Sciatic nerve (tissue), 2 donors: Measurements from ENCODE around the gene AKAP9. TPM values are rescaled to one million over a fixed set of nuclear protein-coding genes. Genes with fewer than 3 reads are reported as not detected.

Experiments used
- ATAC-seq: fragments of 200-7000 bp; cut with Tn5 transposase; one replicate; pipeline ENCODE4 v1.9.1; 2020; ENCODE audit warnings: mild to moderate bottlenecking, moderate library complexity
- DNase-seq: peaks from one replicate; pipeline ENCODE4 v3.0.0-alpha.2; 2020; ENCODE audit warnings: low spot score
- intact Hi-C: fragments of 100-400 bp; cut with DNase I; formaldehyde crosslinking; loops from one replicate; pipeline ENCODE4 v1.14.2; 2022
- total RNA-seq: library from RNA; stranded (reverse); fragmentation: NEBNext Ultra II Directional; extraction: Animal tissue kit (Norgen Biotek cat#: 25700); gene quantifications from one replicate; pipeline ENCODE4 v1.2.1, GENCODE V29; 2021
- donor health status: DM: no; HTN: no; CAD: no.
- donor health status: DM: no; HTN: no; CAD: no.

Gene AKAP9
- total RNA-seq, 1 donor from 2014 or later = 84.5 TPM

- intact Hi-C loops = no loop called here
- ATAC-seq (no peak), DNase-seq (no peak)
These were observed 214.6 kb downstream of the AKAP9 start for GRCh38 chr7:92155108-92155739.

- DNase-seq = no peak
- no peak for ATAC-seq
- intact Hi-C loops = no loop called here
These were observed 216.3 kb downstream of the AKAP9 start for GRCh38 chr7:92156990-92157389.

- no peak for ATAC-seq
- intact Hi-C loops = no loop called here
- no peak for DNase-seq
These were observed 218.3 kb downstream of the AKAP9 start for GRCh38 chr7:92158660-92159575.

Other genes starting within 250 kb of the AKAP9 start
- gene MTERF1, start 60.2 kb upstream of the AKAP9 start, total RNA-seq = 17.5 TPM
- 101 TPM for gene CYP51A1, start 193.6 kb downstream of the AKAP9 start, total RNA-seq
- not detected for gene LRRD1, start 238.3 kb downstream of the AKAP9 start, total RNA-seq